ENCODE results near the gene CENPT. TPM values are rescaled to one million over a fixed set of nuclear protein-coding genes. Genes with fewer than 3 reads are reported as not detected.

Gene CENPT
- total and polyA plus RNA-seq, 2 donors (not counting 3 experiments of a cell fraction or from before 2014, with no cell fraction given), result 60.3 to 61.3 TPM

GRCh38 chr16:67878846-67879245 lies 31.4 kb upstream of the CENPT start:
- Histone ChIP-seq H2AFZ (ENCODE audit: low read depth, low read length) (no peak overlapping the region), H3K4me2 (ENCODE audit: insufficient read depth, low read length) (no peak overlapping the region), H4K20me1 (replicated peaks; ENCODE audit: control insufficient read depth, extremely low read depth, insufficient read depth, low read length) (no peaks in the 10 kb centered on the region), H3K4me1 (ENCODE audit: control insufficient read depth, extremely low read depth, insufficient read depth, low read length) (peaks cover 8% of the 10 kb centered on the region), H3K9me3 (replicated peaks; ENCODE audit: control insufficient read depth, insufficient read depth, low read length) (no peaks in the 10 kb centered on the region), H3K4me3 (replicated peaks in 1 of 3; ENCODE audit: insufficient read depth in 1 of 3, low read depth in 1 of 3, low read length in 3 of 3) (no peak overlapping the region), H3K9ac (replicated peaks; ENCODE audit: extremely low read depth, insufficient read depth, low read length) (no peak overlapping the region), H3K36me3 (ENCODE audit: control insufficient read depth in 2 of 2, extremely low read depth in 1 of 2, insufficient read depth in 2 of 2, low read length in 2 of 2) (peaks cover 19 to 77% of the 10 kb centered on the region in 2 experiments), H3K27ac (ENCODE audit: insufficient read depth, low read depth, low read length) (no peak overlapping the region), H3K9me1 (replicated peaks; ENCODE audit: control insufficient read depth, extremely low read depth, insufficient read depth, low read length) (no peaks in the 10 kb centered on the region), H3K79me2 (ENCODE audit: control insufficient read depth, insufficient read depth, low read length) (peaks cover 26% of the 10 kb centered on the region), H3K27me3 (ENCODE audit: control insufficient read depth in 2 of 2, insufficient read depth in 2 of 2, low read length in 2 of 2) (no peaks in the 10 kb centered on the region)
- ChIA-PET POLR2A (no interaction called here), CTCF (interaction anchor here (1.0 to 1.8 kb wide), 2 partner anchors 62 to 162 kb away, joined by 3 to 5 read pairs; no protein-coding TSS in a partner anchor)
- dilution Hi-C loops (cut with MboI; ENCODE audit: extremely low pct_ligation_motif_present, low sequenced_read_pairs), result no loop called here
- TF ChIP-seq JUN (IDR thresholded peaks at IDR 0.05; ENCODE audit: borderline replicate concordance, insufficient read depth, insufficient read length, low read depth) (no peak), GATA2 (IDR thresholded peaks at IDR 0.05; ENCODE audit: insufficient read depth, insufficient read length, low read depth, low read length) (no peak), EZH2 (IDR thresholded peaks at IDR 0.05; ENCODE audit: borderline replicate concordance, low read depth, low read length, severe bottlenecking) (no peak), CTCF (IDR thresholded peaks at IDR 0.05; ENCODE audit: extremely low read depth in 1 of 2, insufficient read depth in 1 of 2, low read depth in 1 of 2, low read length in 2 of 2) (no peak), MAX (IDR thresholded peaks at IDR 0.05; ENCODE audit: insufficient read depth, insufficient read length) (no peak), FOS (IDR thresholded peaks at IDR 0.05; ENCODE audit: borderline replicate concordance, insufficient read depth, low read length) (no peak), POLR2AphosphoS5 (IDR thresholded peaks at IDR 0.05; ENCODE audit: insufficient read depth, low read depth, low read length) (no peak), POLR2A (IDR thresholded peaks at IDR 0.05; ENCODE audit: low read depth, low read length) (no peak), MYC (IDR thresholded peaks at IDR 0.05; ENCODE audit: low read depth, low read length) (no peak)
- FAIRE-seq (no peak), DNase-seq (ENCODE audit: low read depth, low spot score) (no peak)
- intact Hi-C loops (cut with micrococcal nuclease), result no loop called here
- no TSS peak for BruUV-seq (replicated peaks)
